HUES48 (cell line): ENCODE results near the gene LRSAM1.

ENCODE experiments used
- H3K27ac ChIP-seq: one replicate; pipeline ENCODE4 v1.7.0; 2013; ENCODE audit warnings: low read depth, low read length, inconsistent platforms
- H3K27me3 ChIP-seq: 2 replicates; pipeline ENCODE4 v1.6.1; 2013; ENCODE audit warnings: mild to moderate bottlenecking, low read length; ENCODE audit not compliant: control insufficient read depth, insufficient read depth
- H3K36me3 ChIP-seq: 2 replicates; pipeline ENCODE4 v1.6.1; 2013; ENCODE audit warnings: low read length; ENCODE audit not compliant: control insufficient read depth, insufficient read depth
- H3K4me1 ChIP-seq: 2 replicates; pipeline ENCODE4 v1.6.1; 2013; ENCODE audit warnings: mild to moderate bottlenecking, low read length; ENCODE audit not compliant: control insufficient read depth, insufficient read depth
- H3K4me3 ChIP-seq: 2 replicates; pipeline ENCODE4 v1.5.1; 2013; ENCODE audit warnings: mild to moderate bottlenecking, low read depth, low read length
- H3K9ac ChIP-seq: 2 replicates; pipeline ENCODE4 v1.6.1; 2013; ENCODE audit warnings: mild to moderate bottlenecking, low read depth, low read length, moderate library complexity
- H3K9me3 ChIP-seq: 2 replicates; pipeline ENCODE4 v1.6.1; 2013; ENCODE audit warnings: low read length; ENCODE audit not compliant: control insufficient read depth, insufficient read depth

The LRSAM1 gene

DNA sequence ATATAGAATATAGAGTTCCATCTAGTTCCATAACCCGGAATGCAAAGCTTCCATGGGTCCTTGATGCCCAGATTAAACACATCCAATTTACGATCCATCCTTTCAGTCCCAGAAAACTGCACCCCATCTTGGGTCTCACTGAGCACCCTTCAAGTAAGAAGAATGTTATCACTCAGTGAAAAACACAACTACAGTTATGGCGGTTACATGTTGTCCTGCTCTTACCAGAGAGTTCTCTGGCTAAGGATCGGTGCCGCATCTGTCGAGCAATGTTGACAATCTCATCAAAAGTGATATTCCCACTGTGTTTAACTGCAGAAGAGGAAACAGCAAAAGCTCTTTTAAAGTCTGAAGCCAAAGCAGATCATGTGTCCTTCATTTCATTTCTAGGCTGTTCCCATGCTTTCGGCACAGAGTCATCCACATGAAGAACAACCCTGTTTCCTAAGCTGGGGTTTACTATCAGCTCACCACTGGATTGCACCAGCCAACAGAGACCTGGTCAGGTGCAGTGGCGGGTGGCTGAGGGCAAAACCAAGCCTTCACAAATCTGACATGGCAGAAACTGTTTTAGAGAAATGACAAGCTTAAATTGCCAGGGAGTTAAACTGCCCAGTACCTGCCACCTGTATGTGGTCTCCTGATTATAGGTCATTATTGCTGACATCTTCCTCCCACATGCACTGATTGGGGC lies 3.1 kb upstream of the LRSAM1 start:
- Histone ChIP-seq H3K4me3 (peak overlapping the region; percentile 96), H3K4me1 (peaks cover 11% of the 10 kb centered on the region), H3K27ac (peak overlapping the region; percentile 97), H3K36me3 (peaks cover 69% of the 10 kb centered on the region), H3K27me3 (no peaks in the 10 kb centered on the region), H3K9ac (no peak overlapping the region; the same call in 1 of the 2 replicates), H3K9me3 (no peaks in the 10 kb centered on the region)

DNA sequence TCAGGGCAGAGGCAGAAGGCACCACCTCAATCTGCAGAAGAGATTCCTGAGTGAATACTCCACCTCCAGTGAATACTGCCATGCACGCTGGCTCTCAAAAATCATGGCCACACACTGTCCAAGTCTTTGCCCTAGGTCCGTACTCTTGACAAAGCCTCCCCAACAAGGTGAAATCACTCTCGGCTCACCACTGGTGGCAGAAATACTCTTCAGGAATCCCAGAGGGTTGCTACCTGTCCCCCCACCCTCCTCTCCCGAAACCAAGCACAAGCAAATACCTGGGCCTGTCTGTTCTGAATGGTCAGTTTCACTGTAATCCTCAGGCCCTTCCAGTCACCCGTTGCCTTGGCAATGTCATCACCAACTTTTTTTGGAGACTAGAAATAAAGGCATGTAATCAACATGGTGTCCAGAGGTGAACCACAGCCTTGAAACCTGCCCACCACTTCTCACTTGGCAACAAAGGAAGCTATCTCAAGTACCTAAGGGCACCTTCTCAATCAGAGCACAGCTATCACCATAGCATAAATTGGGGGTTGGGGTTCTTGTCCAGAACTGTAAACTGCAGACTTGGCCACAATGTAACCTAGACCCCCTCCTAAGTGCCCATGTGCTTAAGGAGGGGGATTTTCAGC lies 1.9 kb upstream of the LRSAM1 start:
- peaks cover 11% of the 10 kb centered on the region for H3K4me1 ChIP-seq
- H3K27ac ChIP-seq, result peak overlapping the region; percentile 97
- H3K36me3 ChIP-seq, result peaks cover 66% of the 10 kb centered on the region
- H3K9ac ChIP-seq, result peak overlapping the region; percentile 99
- no peaks in the 10 kb centered on the region for H3K9me3 ChIP-seq
- H3K4me3 ChIP-seq, result peak overlapping the region; percentile 96
- H3K27me3 ChIP-seq, result no peaks in the 10 kb centered on the region

DNA sequence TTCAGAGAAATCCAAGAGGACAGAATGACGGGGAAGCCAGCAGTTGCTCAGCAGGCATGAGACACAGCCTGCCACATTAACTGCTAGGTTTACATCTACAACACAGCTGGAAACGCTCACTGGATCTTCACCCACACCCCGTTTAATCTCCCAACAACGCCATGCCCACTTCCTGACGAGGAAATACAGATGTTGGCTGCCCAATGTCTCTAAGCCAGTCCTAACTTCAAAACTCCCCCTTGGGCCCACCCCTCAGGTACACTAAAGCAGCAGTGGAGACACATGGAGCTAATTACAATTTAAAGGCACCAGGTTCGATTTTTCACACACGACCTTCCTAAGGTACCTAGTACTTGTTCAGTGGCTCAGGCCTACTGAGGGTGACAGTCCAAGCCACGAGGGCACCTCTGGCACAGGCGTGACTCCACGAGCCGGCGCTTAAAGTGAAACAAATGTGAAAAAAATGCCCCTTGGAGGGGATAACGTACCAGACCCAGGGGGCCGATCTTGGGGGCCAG lies 1.0 kb upstream of the LRSAM1 start:
- H3K36me3 ChIP-seq, result peaks cover 58% of the 10 kb centered on the region

DNA sequence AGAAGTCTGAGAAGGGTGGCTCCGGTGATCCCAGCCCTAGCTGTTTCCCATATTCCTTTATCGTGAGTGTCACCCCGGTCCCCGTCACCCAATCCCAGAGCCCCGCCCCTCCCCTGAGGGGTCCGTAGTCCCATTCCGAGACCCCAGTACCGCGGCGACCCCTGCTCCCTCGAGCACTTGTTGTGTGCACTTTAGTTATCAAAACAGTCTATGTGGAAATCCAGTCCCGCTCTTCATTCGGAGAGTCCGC lies 223 bp downstream of the LRSAM1 start:
- H3K27me3 ChIP-seq, result no peaks in the 10 kb centered on the region
- peaks cover 52% of the 10 kb centered on the region for H3K36me3 ChIP-seq
- peak overlapping the region; percentile 49 for H3K9ac ChIP-seq
- H3K4me3 ChIP-seq, result peak overlapping the region; percentile 96
- peak overlapping the region; percentile 97 for H3K27ac ChIP-seq
- no peaks in the 10 kb centered on the region for H3K9me3 ChIP-seq
- H3K4me1 ChIP-seq, result peaks cover 11% of the 10 kb centered on the region

More for the DNA sequence above, 1.0 kb upstream of the LRSAM1 start:
- H3K9me3 ChIP-seq, result no peaks in the 10 kb centered on the region
- H3K27me3 ChIP-seq, result no peaks in the 10 kb centered on the region
- peaks cover 11% of the 10 kb centered on the region for H3K4me1 ChIP-seq
- peak overlapping the region; percentile 96 for H3K4me3 ChIP-seq
- H3K9ac ChIP-seq, result peak overlapping the region; percentile 99
- H3K27ac ChIP-seq, result peak overlapping the region; percentile 97

DNA sequence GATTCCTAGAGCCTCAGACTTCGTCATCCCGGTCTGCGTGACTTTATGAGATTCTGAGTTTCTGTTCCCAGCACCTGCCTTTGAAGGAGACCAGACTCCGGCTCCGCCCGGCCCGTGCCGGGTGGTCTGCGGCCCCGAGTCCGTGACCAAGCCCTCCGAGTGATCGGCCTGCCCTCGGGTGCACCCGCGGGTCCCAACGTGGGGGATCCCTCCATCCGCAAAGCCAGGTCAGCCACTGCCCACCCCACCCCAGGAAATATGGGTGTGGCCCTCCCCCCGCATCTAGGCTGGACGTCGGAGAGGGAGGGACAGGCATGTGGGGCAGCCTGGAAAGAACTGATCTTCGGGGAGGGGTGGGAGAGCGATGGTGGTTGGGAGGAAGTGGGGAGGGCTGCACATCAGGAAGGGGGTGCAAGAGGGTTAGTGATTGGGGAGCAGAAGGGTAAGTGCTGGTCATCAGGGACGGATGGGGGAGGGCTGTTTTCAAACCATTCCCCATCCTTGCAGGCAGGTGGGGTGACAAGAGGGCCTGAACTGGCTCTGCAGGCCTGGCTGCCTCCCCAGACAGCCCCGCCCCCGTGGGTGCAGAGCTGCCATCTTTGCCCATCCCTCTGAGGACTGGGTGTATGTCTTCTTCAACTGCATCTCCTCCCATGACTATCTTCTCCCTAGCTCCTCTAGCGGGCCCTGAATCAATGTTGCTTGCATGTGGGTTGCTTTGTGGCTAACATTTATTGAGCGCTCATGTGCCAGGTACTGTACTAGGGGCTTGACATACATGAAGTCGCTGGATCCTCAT lies 747 bp downstream of the LRSAM1 start:
- Histone ChIP-seq H3K4me3 (peak overlapping the region; percentile 96), H3K27ac (peak overlapping the region; percentile 46), H3K9me3 (no peaks in the 10 kb centered on the region), H3K9ac (peak overlapping the region; percentile 49), H3K4me1 (peaks cover 11% of the 10 kb centered on the region), H3K36me3 (peaks cover 51% of the 10 kb centered on the region), H3K27me3 (no peaks in the 10 kb centered on the region)

DNA sequence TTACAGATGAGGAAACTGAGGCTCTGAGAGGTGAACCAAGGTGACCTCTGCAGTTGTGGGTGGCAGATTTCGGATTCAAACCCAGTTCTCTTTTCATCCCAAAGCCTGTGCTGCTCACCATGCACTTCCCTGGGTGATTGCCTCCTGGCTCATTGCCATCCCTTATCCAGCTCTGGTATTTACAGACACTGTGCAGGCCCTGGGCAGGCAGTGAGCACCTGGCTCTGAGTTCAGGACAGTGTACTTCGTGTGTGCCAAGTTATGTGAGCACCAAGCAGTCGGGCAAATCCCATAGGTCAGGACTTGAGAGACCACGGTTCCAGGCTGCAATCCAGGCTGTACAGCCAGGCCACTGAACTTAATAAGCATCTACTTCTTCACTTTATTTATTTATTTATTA lies 1.4 kb downstream of the LRSAM1 start:
- Histone ChIP-seq H3K27ac (no peak overlapping the region), H3K4me3 (peak overlapping the region; percentile 96), H3K4me1 (peaks cover 11% of the 10 kb centered on the region), H3K36me3 (peaks cover 51% of the 10 kb centered on the region), H3K9me3 (no peaks in the 10 kb centered on the region), H3K27me3 (no peaks in the 10 kb centered on the region), H3K9ac (no peak overlapping the region)

DNA sequence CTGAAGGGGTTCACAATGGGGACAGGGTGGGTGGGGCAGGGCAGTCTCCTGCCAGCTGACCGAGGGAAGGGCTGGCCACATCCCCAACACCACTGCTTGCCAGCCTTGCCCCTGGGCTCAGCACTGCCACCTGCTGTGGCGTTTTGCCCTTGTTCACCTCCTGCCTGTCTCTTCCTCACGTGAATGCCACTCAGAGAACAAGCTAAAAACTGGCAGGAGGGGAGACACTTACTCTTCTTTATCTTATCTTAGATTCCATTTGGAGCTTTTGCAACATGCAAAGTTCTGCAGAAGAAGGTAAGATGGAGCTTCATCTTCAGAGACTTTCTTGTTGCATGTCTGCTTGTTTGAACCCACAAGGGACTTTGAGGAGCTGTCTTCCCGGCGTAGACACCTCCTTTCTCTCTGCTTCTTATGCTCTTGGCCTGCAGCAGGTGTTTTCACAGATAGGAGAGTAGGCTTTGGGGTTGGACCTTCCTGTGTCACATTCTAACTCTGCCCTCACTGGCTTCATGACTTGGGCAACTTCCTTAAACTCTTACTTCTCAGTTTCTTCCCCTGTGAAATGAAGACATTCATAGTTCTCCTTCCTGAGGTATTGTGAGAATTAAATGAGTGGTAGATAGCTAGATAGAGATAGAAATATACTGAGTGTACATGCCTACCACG lies 4.1 kb downstream of the LRSAM1 start:
- Histone ChIP-seq H3K36me3 (peaks cover 37% of the 10 kb centered on the region), H3K4me3 (no peak overlapping the region), H3K9me3 (no peaks in the 10 kb centered on the region), H3K4me1 (peaks cover 5% of the 10 kb centered on the region), H3K27me3 (no peaks in the 10 kb centered on the region), H3K27ac (no peak overlapping the region), H3K9ac (no peak overlapping the region)

DNA sequence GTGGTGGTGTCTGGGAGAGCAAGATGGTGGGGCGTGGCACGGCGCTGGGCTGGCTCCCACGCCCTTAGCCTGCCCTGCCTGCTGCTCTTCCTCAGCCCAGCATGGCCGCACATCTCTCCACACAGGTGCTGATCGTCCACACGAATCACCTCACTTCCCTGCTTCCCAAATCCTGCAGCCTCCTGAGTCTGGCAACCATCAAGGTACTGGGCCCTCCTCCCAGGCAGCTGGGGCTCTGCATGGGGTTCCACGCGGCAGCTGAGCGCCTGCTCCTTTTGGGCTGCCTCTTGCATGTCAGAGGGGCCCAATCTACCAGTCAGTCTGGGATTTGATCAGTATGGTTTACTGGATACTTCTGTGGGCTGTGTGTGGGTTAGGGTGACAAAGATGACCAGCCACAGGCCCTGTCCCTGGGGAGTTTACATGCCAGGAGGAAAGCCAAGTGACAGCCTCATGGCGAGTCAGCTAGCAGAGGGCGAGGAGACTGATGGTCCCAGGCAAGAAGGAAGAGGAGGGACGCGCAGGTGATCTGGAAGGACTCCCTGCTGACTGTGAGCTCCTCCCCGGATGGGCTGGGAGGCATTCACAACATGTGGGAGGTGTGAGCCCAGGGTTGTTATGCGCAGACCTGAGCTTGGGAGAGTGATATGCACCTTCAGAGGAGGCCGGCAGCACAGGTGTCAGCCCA lies 6.0 kb downstream of the LRSAM1 start:
- H3K9ac ChIP-seq, result no peak overlapping the region
- no peak overlapping the region for H3K4me3 ChIP-seq
- H3K9me3 ChIP-seq, result no peaks in the 10 kb centered on the region
- H3K27me3 ChIP-seq, result no peaks in the 10 kb centered on the region
- H3K27ac ChIP-seq, result no peak overlapping the region
- H3K36me3 ChIP-seq, result peaks cover 50% of the 10 kb centered on the region
- H3K4me1 ChIP-seq, result peaks cover 3% of the 10 kb centered on the region

DNA sequence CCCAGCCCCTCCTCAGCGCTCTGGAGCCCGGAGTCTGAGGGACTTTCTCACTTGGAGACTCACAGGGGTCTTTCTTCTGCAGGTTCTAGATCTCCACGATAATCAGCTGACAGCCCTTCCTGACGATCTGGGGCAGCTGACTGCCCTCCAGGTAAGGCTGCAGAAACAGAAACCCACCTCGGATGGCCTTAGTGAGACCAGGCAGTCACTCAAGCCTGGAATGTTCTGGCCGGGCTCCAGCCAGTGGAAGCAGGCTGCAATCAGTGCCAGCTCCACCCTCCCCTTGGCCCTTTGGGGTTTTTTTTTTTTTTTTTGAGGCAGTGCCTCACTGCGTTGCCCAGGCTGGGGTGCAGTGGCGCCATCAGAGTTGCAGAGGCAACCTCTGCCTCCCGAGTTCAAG lies 7.6 kb downstream of the LRSAM1 start:
- H3K9ac ChIP-seq, result no peak overlapping the region
- no peaks in the 10 kb centered on the region; the same call in 1 of the 2 replicates for H3K4me1 ChIP-seq
- H3K9me3 ChIP-seq, result no peaks in the 10 kb centered on the region
- no peaks in the 10 kb centered on the region for H3K27me3 ChIP-seq
- H3K27ac ChIP-seq, result no peak overlapping the region
- peaks cover 64% of the 10 kb centered on the region for H3K36me3 ChIP-seq
- H3K4me3 ChIP-seq, result no peak overlapping the region

DNA sequence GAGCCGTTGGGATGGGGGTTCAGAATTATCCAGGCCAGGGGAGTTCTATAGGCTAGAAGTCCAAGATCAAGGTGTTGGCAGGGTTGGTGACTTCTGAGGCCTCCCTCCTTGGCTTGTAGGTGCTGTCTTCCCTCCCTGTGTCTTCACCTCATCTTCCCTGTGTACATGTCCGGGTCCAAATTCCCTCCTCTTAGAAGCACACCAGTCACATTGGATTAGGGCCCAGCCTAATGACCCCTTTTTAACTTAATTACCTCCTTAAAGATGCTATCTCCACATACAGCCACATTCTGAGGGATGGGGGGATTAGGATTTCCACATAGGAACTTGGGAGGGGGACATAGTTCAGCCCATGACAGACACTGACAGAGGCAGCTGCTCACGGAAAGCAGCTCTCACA lies 12.1 kb downstream of the LRSAM1 start:
- Histone ChIP-seq H3K4me3 (no peak overlapping the region), H3K36me3 (peaks cover 64% of the 10 kb centered on the region), H3K4me1 (no peaks in the 10 kb centered on the region), H3K9ac (no peak overlapping the region), H3K27me3 (no peaks in the 10 kb centered on the region), H3K9me3 (no peaks in the 10 kb centered on the region), H3K27ac (no peak overlapping the region)
